Upper lobe of left lung (tissue), 6 donors: ENCODE data around the gene LILRB3. TPM values are rescaled to one million over a fixed set of nuclear protein-coding genes. Genes with fewer than 3 reads are reported as not detected.

Experiments used
- ATAC-seq, 2 donors: fragments of 200-7000 bp; cut with Tn5 transposase; one replicate each; pipeline ENCODE4 v1.9.1; 2022; ENCODE audit warnings: mild to moderate bottlenecking in 2 of 2, moderate library complexity in 2 of 2; ENCODE audit not compliant: low FRiP score in 2 of 2
- DNase-seq, 2 donors: peaks; one replicate each; pipeline ENCODE4 v3.0.0-alpha.2; 2019 to 2020
- H3K27ac ChIP-seq, 4 donors: fragments of 200-600 bp; sonication (generic); one replicate each; pipeline ENCODE4 v1.5.1; 2016 to 2019
- H3K27me3 ChIP-seq, 4 donors: fragments of 200-600 bp; sonication (generic); one replicate each; pipeline ENCODE4 v1.5.1; 2017 to 2019
- H3K36me3 ChIP-seq, 4 donors: fragments of 200-600 bp; sonication (generic); one replicate each; pipeline ENCODE4 v1.5.1; 2016 to 2019
- H3K4me1 ChIP-seq, 4 donors: fragments of 200-600 bp; sonication (generic); one replicate each; pipeline ENCODE4 v1.5.1; 2018 to 2019
- H3K4me3 ChIP-seq, 4 donors: fragments of 200-600 bp; sonication (generic); one replicate each; pipeline ENCODE4 v1.5.1; 2017 to 2019; ENCODE audit warnings: mild to moderate bottlenecking in 2 of 4, moderate library complexity in 1 of 4
- H3K9me3 ChIP-seq, 4 donors: fragments of 200-600 bp; sonication (generic); one replicate each; pipeline ENCODE4 v1.5.1; 2018 to 2019
- CTCF ChIP-seq, 6 experiments: fragments of 450-650 bp in 4 of 6; fragments of 200-600 bp in 2 of 6; sonication (generic) in 2 of 6; IDR thresholded peaks; one replicate each; pipeline ENCODE4 v1.5.1; 2016 to 2019; ENCODE audit warnings: antibody characterized with exemption in 6 of 6
- EP300 ChIP-seq, 4 donors: sonication (generic); formaldehyde crosslinking; IDR thresholded peaks; one replicate each; pipeline ENCODE4 v1.5.1; 2017; ENCODE audit warnings: antibody characterized with exemption in 4 of 4, control low read depth in 2 of 4
- POLR2A ChIP-seq, 4 donors: fragments of 450-650 bp; IDR thresholded peaks; one replicate each; pipeline ENCODE4 v1.5.1; 2016 to 2017; ENCODE audit warnings: antibody characterized with exemption in 4 of 4, mild to moderate bottlenecking in 2 of 4
- POLR2AphosphoS5 ChIP-seq, 2 donors: sonication (generic); formaldehyde crosslinking; IDR thresholded peaks; one replicate each; pipeline ENCODE4 v1.5.1; 2017; ENCODE audit warnings: antibody characterized with exemption in 2 of 2
- WGBS, 2 donors: methylation state at CpG; one replicate each; pipeline ENCODE4 v1.1.5; 2017 to 2018; 5-methylcytosine and 5-hydroxymethylcytosine counted together
- total RNA-seq, 6 donors: library from RNA; depleted of rRNA in 4 of 6; stranded (reverse); fragments of >200 nt in 4 of 6; gene quantifications; one replicate each; pipeline versions ENCODE4 v1.1.0 to v1.2.1, GENCODE V29; 2016 to 2021
- donor health status: DM: no; HTN: no; CAD: no; lungs with moderate emphysema.
- donor health status: DM: no; HTN: yes; CAD: no; lungs with severe emphysema.

Gene LILRB3
- total RNA-seq, 6 donors from 2014 or later: 43.4 to 106 (median 70.7) TPM

GRCh38 chr19:54255105-54255775 is 32.4 kb upstream of the LILRB3 start:
- Histone ChIP-seq H3K4me3 (no peak overlapping the region), H3K27ac (no peak overlapping the region), H3K4me1 (peaks cover 0 to 6% (median 0%) of the 10 kb centered on the region in 4 donors), H3K9me3 (no peaks in the 10 kb centered on the region), H3K36me3 (no peaks in the 10 kb centered on the region), H3K27me3 (peaks cover 0 to 4% (median 0%) of the 10 kb centered on the region in 4 donors)
- TF ChIP-seq POLR2A (IDR thresholded peaks at IDR 0.05) (no peak), CTCF (IDR thresholded peaks at IDR 0.05) (no peak), POLR2AphosphoS5 (IDR thresholded peaks at IDR 0.05) (no peak), EP300 (IDR thresholded peaks at IDR 0.05) (no peak)
- DNase-seq (no peak), ATAC-seq (peak in 1 of 2 donors; percentile 29)
- WGBS, 2 donors: 36 to 46% methylated on average over 15 to 17 of the region's 26 CpGs

DNA sequence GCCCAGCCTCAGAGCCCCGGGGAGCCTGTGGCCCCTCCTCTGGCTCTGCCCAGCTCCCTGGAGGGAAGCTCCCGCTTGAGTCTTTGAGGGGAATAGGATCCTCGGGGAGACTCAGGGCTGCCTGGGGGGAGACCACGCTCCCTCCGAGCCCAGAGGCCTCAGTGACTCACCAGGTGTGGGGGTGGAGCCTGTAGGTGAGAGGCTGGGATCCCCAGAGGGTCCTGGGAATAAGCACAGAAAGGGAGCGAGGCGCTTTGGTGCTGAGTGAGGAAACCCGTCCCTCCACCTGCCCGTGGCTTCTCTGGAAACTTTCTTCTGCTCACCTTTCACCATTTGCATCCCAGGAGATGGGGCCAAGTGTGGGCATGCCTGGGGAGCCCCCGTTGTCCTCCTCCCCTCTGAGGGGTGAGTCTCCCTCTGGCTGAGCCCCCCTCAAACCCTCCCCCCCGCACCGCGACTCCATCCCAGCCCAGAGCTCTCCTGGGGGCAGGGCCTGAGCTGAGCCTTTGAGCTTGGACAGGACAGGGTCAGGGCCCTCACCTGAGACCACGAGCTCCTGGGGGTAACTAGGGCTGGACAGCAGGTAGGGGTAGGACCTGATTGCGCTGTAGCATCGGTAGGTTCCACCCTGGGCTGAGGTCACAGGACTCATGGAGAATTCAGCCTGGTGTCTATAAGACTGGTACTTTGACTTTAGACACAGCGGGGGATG is 31.5 kb upstream of the LILRB3 start:
- TF ChIP-seq POLR2A (IDR thresholded peaks at IDR 0.05): no peak
- TF ChIP-seq CTCF (IDR thresholded peaks at IDR 0.05): no peak
- TF ChIP-seq EP300 (IDR thresholded peaks at IDR 0.05): no peak
- TF ChIP-seq POLR2AphosphoS5 (IDR thresholded peaks at IDR 0.05): no peak
- 69 to 73% methylated on average over 9 to 17 of the region's 17 CpGs for WGBS, 2 donors
- Histone ChIP-seq H3K4me3 (no peak overlapping the region), H3K36me3 (no peaks in the 10 kb centered on the region), H3K9me3 (no peaks in the 10 kb centered on the region), H3K27me3 (peaks cover 0 to 4% (median 0%) of the 10 kb centered on the region in 4 donors), H3K4me1 (peaks cover 0 to 6% (median 0%) of the 10 kb centered on the region in 4 donors), H3K27ac (no peak overlapping the region)
- ATAC-seq (peak in 1 of 2 donors; percentile 15), DNase-seq (no peak)

- WGBS, 2 donors: 61 to 70% methylated on average over 14 to 20 of the region's 23 CpGs
- Histone ChIP-seq H3K27ac (no peak overlapping the region), H3K27me3 (peaks cover 0 to 4% (median 0%) of the 10 kb centered on the region in 4 donors), H3K4me3 (no peak overlapping the region), H3K9me3 (no peaks in the 10 kb centered on the region), H3K4me1 (peaks cover 0 to 6% (median 0%) of the 10 kb centered on the region in 4 donors), H3K36me3 (no peaks in the 10 kb centered on the region)
- no peak for TF ChIP-seq CTCF (IDR thresholded peaks at IDR 0.05)
- TF ChIP-seq POLR2A (IDR thresholded peaks at IDR 0.05): no peak
- TF ChIP-seq EP300 (IDR thresholded peaks at IDR 0.05): no peak
- no peak for TF ChIP-seq POLR2AphosphoS5 (IDR thresholded peaks at IDR 0.05)
- ATAC-seq (no peak), DNase-seq (no peak)
Measured at GRCh38 chr19:54253331-54254194, 30.8 kb upstream of the LILRB3 start.

- DNase-seq: no peak
- H3K27me3 ChIP-seq: peaks cover 0 to 4% (median 0%) of the 10 kb centered on the region in 4 donors
Measured at GRCh38 chr19:54252845-54253244, 30.0 kb upstream of the LILRB3 start.

More at GRCh38 chr19:54252845-54253244, 30.0 kb upstream of the LILRB3 start:
- no peak for ATAC-seq
- Histone ChIP-seq H3K27ac (no peak overlapping the region), H3K36me3 (no peaks in the 10 kb centered on the region), H3K4me1 (peaks cover 0 to 6% (median 0%) of the 10 kb centered on the region in 4 donors), H3K4me3 (no peak overlapping the region), H3K9me3 (no peaks in the 10 kb centered on the region)
- TF ChIP-seq EP300 (IDR thresholded peaks at IDR 0.05): no peak
- no peak for TF ChIP-seq CTCF (IDR thresholded peaks at IDR 0.05)
- no peak for TF ChIP-seq POLR2AphosphoS5 (IDR thresholded peaks at IDR 0.05)
- TF ChIP-seq POLR2A (IDR thresholded peaks at IDR 0.05): no peak
- WGBS, 2 donors: 81 to 82% methylated on average over 9 to 11 of the region's 11 CpGs
